Dendritic cell treated with granulocyte-macrophage colony-stimulating factor and Interleukin-4, amounts not matched to agents 40 ng/mL and 50 ng/mL, for 4 days (primary cell): ENCODE results near the gene ASZ1.

Source experiments
- H3K27ac Mint-ChIP-seq: one replicate; pipeline ENCODE4 v1.8.0; 2022; ENCODE audit warnings: mild to moderate bottlenecking, mixed read lengths
- H3K27me3 Mint-ChIP-seq: one replicate; pipeline ENCODE4 v1.8.0; 2022; ENCODE audit warnings: mild to moderate bottlenecking, mixed read lengths
- H3K36me3 Mint-ChIP-seq: one replicate; pipeline ENCODE4 v1.8.0; 2022; ENCODE audit warnings: low read depth, mixed read lengths
- H3K4me1 Mint-ChIP-seq: one replicate; pipeline ENCODE4 v1.8.0; 2022; ENCODE audit warnings: low read depth, mixed read lengths
- H3K4me3 Mint-ChIP-seq: one replicate; pipeline ENCODE4 v1.8.0; 2022; ENCODE audit warnings: mild to moderate bottlenecking, moderate library complexity, mixed read lengths
- H3K9me3 Mint-ChIP-seq: one replicate; pipeline ENCODE4 v1.8.0; 2022; ENCODE audit warnings: mixed read lengths
- intact Hi-C: fragments of 100-400 bp; cut with micrococcal nuclease; formaldehyde crosslinking; loops from one replicate; pipeline ENCODE4 v1.15.0; 2022

ASZ1 gene

DNA sequence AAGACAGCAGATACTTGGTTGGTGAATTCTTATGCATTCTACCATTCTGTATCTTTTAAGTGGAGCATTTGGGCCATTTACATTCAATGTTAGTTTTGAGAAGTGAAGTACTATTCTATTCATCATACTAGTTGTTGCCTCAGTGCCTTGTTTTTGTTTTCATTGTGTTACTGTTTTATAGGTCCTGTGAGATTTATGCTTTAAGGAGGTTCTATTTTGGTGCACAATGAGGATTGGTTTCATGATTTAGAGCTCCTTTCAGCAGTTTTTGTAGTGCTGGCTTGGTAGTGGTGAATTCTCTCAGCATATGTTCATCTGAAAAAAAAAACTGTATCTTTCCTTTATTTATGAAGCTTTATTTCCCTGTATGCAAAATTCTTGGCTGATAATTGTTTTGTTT is 81.1 kb downstream of the ASZ1 start:
- Mint-ChIP-seq H3K4me1 (no peaks in the 10 kb centered on the region), H3K27me3 (no peaks in the 10 kb centered on the region), H3K9me3 (peaks cover 8% of the 10 kb centered on the region), H3K36me3 (no peaks in the 10 kb centered on the region), H3K4me3 (no peak overlapping the region), H3K27ac (no peak overlapping the region)
- intact Hi-C loops, result no loop called here

GRCh38 chr7:117338020-117338419 is 89.3 kb downstream of the ASZ1 start:
- Mint-ChIP-seq H3K36me3 (no peaks in the 10 kb centered on the region), H3K4me1 (no peaks in the 10 kb centered on the region), H3K27me3 (no peaks in the 10 kb centered on the region), H3K4me3 (no peak overlapping the region), H3K27ac (no peak overlapping the region), H3K9me3 (no peaks in the 10 kb centered on the region)
- intact Hi-C loops, result no loop called here

- intact Hi-C loops, result no loop called here
- H3K4me3 Mint-ChIP-seq, result no peak overlapping the region
- H3K4me1 Mint-ChIP-seq, result no peaks in the 10 kb centered on the region
- no peaks in the 10 kb centered on the region for H3K27me3 Mint-ChIP-seq
- no peak overlapping the region for H3K27ac Mint-ChIP-seq
- H3K36me3 Mint-ChIP-seq, result no peaks in the 10 kb centered on the region
- H3K9me3 Mint-ChIP-seq, result peaks cover 9% of the 10 kb centered on the region
Observed at GRCh38 chr7:117333168-117333567, 94.1 kb downstream of the ASZ1 start.

DNA sequence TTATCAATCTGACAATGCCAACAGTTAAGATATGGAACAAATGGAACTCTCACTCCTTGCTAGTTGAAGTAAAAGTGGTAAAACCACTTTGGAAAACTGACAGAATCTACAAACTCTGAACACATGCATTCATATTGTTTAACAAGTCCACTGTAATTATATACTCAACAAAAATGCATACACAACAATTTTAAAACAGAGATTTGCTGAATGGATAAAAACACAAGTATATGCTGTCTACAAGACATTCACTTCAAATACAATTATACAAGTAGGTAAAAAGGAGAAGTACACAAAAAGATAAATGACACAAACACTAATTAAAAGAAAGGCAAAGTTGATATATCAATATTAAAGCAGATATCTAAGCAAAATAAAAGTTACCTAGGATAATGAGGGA is 95.3 kb downstream of the ASZ1 start:
- H3K9me3 Mint-ChIP-seq, result peaks cover 9% of the 10 kb centered on the region
- H3K27ac Mint-ChIP-seq, result no peak overlapping the region
- no peaks in the 10 kb centered on the region for H3K4me1 Mint-ChIP-seq

GRCh38 chr7:117325836-117326235 is 101.5 kb downstream of the ASZ1 start:
- intact Hi-C loops, result no loop called here
- H3K27me3 Mint-ChIP-seq, result peaks cover 53% of the 10 kb centered on the region
- peaks cover 9% of the 10 kb centered on the region for H3K9me3 Mint-ChIP-seq
- no peak overlapping the region for H3K4me3 Mint-ChIP-seq
- H3K27ac Mint-ChIP-seq, result no peak overlapping the region
- H3K4me1 Mint-ChIP-seq, result no peaks in the 10 kb centered on the region
- H3K36me3 Mint-ChIP-seq, result no peaks in the 10 kb centered on the region

More for the DNA sequence above, 95.3 kb downstream of the ASZ1 start:
- Mint-ChIP-seq H3K4me3 (no peak overlapping the region), H3K36me3 (no peaks in the 10 kb centered on the region), H3K27me3 (peaks cover 2% of the 10 kb centered on the region)
- intact Hi-C loops, result no loop called here

- Mint-ChIP-seq H3K27ac (no peak overlapping the region), H3K4me1 (no peaks in the 10 kb centered on the region), H3K27me3 (peaks cover 62% of the 10 kb centered on the region), H3K9me3 (peaks cover 9% of the 10 kb centered on the region), H3K36me3 (no peaks in the 10 kb centered on the region), H3K4me3 (no peak overlapping the region)
- intact Hi-C loops, result no loop called here
Observed at GRCh38 chr7:117324960-117325359, 102.3 kb downstream of the ASZ1 start.

DNA sequence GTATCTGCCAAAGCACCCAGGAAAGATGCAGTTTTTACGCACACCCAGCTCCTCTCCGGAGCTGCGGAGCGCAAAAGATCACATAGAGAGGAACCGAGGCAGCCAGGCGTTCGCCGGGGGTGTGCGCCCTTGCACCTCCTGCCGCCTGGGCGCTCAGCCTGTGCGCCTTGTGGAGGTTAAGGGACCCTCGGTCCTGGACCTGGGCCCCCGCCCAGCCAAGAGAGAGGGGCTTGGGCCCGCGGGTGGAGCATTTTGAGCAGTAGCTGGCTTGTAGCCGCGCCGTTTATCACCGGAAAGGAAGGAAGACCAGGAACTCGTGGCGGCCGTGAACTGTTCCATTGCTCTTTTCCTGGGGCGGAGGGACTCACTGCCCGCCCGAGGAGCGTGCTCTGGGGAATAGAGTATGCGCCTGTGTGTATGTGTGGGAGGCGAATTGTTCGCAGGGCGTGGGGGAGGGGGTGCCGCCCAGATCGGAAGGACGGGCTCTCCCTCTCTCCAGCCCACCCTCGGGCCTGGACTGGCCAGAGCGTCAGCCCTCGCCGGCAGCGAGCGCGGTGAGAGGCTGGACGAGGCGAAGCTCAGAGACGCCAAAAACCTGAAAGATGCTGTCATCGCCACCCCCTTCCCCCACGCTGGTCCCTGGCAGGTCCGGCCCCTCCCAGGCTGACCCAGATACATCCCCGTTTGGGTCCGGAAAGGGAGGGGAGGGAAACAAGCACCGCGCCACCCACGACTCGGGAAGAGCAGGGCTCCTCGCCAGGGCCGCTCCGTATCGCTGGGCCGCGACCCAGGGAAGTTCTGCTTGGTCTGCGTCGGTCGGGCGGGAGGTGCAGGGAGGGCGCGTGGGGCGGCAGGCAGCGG is 103.2 kb downstream of the ASZ1 start:
- Mint-ChIP-seq H3K36me3 (no peaks in the 10 kb centered on the region), H3K27me3 (peaks cover 62% of the 10 kb centered on the region)

GRCh38 chr7:117323305-117323850 is 103.9 kb downstream of the ASZ1 start:
- Mint-ChIP-seq H3K4me3 (no peak overlapping the region), H3K4me1 (no peaks in the 10 kb centered on the region), H3K9me3 (peaks cover 1% of the 10 kb centered on the region), H3K27me3 (peaks cover 64% of the 10 kb centered on the region), H3K36me3 (no peaks in the 10 kb centered on the region), H3K27ac (no peak overlapping the region)
- intact Hi-C loops, result no loop called here

More for the DNA sequence above, 103.2 kb downstream of the ASZ1 start:
- intact Hi-C loops, result no loop called here
- peaks cover 8% of the 10 kb centered on the region for H3K9me3 Mint-ChIP-seq
- H3K4me1 Mint-ChIP-seq, result no peaks in the 10 kb centered on the region
- H3K27ac Mint-ChIP-seq, result no peak overlapping the region
- no peak overlapping the region for H3K4me3 Mint-ChIP-seq

DNA sequence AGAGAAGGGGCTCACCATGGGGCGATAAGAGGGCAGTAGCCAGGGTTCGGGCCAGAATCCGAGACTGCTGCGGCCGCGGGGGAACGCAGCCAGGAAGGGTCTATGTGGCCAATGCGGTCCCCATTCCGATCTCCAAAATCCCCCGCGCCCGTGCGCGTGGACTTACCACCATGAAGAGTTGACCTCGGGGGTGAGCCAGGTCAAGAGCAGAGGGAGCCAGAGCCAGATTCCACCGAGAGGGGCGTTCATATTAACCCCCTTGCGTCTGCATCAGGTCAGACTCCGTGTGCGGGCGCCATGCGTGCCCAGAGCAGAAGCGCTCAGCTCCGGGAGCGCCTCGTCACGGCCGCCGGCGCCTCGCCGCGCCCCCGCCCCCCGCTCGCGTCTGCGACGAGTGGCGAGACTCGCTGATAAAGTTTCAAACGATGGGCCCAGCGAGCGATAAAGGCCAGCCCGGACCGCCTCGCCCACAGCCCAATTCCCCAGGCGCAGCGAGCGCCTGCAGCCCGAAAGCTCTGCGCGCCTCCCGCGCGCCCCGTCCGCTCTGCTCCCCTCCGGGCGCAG is 104.5 kb downstream of the ASZ1 start, which contains the start of gene WNT2:
Gene WNT2 (minus strand): TSS at position 318 of the 564 bp plus-strand sequence. CDS start 69 bp downstream, at position 249.
- Mint-ChIP-seq H3K27me3 (peaks cover 62% of the 10 kb centered on the region), H3K9me3 (no peaks in the 10 kb centered on the region), H3K4me1 (no peaks in the 10 kb centered on the region), H3K36me3 (no peaks in the 10 kb centered on the region), H3K4me3 (no peak within 1 kb of the TSS), H3K27ac (no peak within 1 kb of the TSS)
- intact Hi-C loops, result no loop called here

DNA sequence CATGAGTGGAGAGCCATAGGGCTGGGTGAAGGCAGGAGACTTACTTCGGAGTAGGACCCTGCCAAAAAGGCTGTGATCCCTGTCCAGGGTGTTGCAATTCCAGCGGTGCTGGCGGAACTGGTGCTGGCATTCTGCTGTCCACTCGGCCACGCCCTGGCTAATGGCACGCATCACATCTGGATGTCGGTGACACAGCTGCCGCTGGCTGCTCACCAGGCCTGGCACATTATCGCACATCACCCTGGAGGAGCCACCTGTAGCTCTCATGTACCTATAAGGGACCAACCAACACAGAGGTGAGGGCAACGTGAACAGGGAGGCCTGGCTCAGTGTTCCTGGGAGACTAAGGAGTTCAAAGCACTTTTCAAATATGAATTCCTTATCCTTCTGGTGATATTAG is 106.8 kb downstream of the ASZ1 start:
- no peaks in the 10 kb centered on the region for H3K9me3 Mint-ChIP-seq
- intact Hi-C loops, result no loop called here
- no peaks in the 10 kb centered on the region for H3K36me3 Mint-ChIP-seq

DNA sequence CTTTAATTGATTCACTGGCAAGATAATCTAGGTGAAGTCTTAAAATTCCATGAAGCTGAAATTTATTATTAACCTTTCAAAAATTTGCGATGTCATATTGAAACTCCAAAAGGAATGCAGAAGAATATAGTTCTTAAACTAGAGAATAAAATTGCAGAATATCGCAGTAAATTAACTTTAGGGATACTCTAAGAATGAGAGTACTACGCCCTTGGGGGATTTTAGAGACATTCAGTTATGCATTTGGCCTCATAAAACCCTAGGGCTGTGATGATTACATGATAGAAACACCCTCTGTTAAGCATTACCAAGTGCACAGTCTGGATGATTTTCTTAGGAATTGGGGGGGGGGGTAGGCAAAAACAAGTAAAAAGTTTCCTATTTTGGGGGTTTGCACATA is 108.1 kb downstream of the ASZ1 start:
- intact Hi-C loops, result no loop called here
- Mint-ChIP-seq H3K36me3 (no peaks in the 10 kb centered on the region), H3K27me3 (peaks cover 42% of the 10 kb centered on the region), H3K4me1 (no peaks in the 10 kb centered on the region), H3K27ac (no peak overlapping the region), H3K4me3 (no peak overlapping the region), H3K9me3 (no peaks in the 10 kb centered on the region)

More for the DNA sequence above, 106.8 kb downstream of the ASZ1 start:
- Mint-ChIP-seq H3K27me3 (peaks cover 55% of the 10 kb centered on the region), H3K4me3 (no peak overlapping the region), H3K27ac (no peak overlapping the region), H3K4me1 (no peaks in the 10 kb centered on the region)

GRCh38 chr7:117313582-117313981 is 113.7 kb downstream of the ASZ1 start:
- intact Hi-C loops, result no loop called here
- Mint-ChIP-seq H3K36me3 (no peaks in the 10 kb centered on the region), H3K9me3 (no peaks in the 10 kb centered on the region), H3K4me1 (no peaks in the 10 kb centered on the region), H3K4me3 (no peak overlapping the region), H3K27ac (no peak overlapping the region), H3K27me3 (peaks cover 4% of the 10 kb centered on the region)
